Stimulated activated CD8-positive, alpha-beta memory T cell treated with anti-CD3 and anti-CD28 coated beads, Interleukin-7, amount 100 ng/mL, for 1 hour (primary cell): ENCODE measurements around the gene FADS2.

ENCODE experiments used
- DNase-seq, 2 donors: peaks; one replicate each; pipeline ENCODE4 v3.0.0-alpha.2; 2020; ENCODE audit warnings: low read depth in 2 of 2

FADS2 gene

GRCh38 chr11:61905067-61905696, 77.1 kb downstream of the FADS2 start:
- no peak for DNase-seq

DNA sequence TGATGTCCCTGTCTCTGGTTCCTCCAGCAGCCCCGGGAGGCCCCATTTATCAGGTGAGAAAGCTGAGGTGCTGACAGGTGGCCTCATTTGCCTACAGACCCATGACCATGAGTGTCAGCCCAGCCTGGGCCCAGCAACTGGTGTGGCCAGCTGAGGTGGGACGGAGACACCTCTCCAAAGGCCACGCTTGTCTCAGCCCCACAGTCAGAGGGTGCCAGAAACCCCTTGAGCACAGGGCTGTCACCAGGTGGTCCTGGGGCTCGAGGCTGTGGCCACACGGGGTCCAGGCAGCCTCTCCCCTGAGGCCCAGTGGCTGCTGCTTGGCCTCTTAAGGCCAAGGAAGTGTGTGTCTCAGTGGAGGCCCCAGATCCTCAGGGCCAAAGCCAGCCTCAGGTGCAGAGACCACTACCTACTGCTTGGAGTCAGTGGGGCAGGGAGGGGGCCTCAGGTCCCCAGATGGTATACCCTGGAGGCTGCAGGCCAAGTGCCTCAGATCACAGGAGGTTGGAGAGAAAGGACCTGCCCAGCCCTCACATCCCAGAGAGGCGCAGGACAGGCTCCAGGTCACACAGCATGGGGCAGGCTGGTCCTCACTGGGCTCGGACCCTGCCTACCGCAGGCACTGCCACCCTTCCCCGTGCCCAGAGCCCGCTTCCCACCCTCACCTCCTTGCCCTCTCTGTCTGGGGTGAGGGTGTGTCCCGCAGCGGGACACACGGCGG, 77.9 kb downstream of the FADS2 start:
- DNase-seq: no peak

GRCh38 chr11:61906522-61906909, 78.4 kb downstream of the FADS2 start:
- no peak for DNase-seq

- no peak for DNase-seq
Measured at GRCh38 chr11:61907282-61907681, 79.2 kb downstream of the FADS2 start.

GRCh38 chr11:61907871-61908729, 80.0 kb downstream of the FADS2 start:
- DNase-seq: no peak

GRCh38 chr11:61908730-61909316, 80.7 kb downstream of the FADS2 start:
- DNase-seq: no peak

DNA sequence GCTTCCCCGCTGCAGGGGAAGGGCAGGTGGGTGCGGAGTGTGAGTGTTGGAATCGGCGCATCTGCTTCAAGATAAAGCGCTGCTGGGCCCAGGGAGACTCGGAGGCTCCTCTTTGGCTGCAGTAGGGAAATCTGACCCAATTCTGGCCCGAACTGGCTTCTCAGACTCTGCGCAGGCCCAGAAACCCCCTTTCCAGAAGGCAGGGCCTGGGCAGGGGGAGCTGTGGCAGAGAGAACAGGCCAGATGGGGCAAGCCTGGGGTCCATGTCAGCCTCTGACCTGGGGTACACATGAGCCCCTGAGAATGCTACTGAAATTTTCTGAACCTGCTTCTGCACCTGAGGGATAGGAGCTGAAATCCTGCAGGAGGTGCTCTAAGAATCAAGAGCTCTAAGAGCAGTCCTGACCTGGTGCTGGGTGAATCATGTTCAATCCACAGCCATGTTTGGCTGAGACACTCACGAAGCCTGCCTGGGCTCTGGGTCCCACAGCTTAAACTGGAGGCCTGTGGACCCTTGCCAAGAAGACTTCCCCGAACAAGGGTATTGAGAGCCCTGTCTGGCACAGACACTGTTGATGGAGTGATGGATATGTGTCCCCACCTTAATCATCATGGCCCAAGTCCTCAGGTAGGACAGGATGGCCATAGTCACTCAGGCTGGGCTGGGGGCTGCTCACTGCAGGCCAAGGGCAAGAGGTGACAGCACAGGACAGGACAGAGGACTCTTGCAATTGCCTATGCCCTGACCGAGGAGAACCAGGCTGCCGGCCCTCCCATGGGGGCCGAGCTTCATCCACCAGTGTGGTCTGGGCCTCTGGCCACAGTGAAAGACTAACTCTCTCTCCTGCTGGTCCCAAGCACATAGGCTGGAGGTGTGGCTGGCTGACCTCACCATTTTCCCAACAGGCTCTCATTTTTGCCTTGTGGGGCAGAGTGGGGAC, 82.4 kb downstream of the FADS2 start:
- no peak for DNase-seq

GRCh38 chr11:61911128-61911700, 83.1 kb downstream of the FADS2 start:
- no peak for DNase-seq

DNA sequence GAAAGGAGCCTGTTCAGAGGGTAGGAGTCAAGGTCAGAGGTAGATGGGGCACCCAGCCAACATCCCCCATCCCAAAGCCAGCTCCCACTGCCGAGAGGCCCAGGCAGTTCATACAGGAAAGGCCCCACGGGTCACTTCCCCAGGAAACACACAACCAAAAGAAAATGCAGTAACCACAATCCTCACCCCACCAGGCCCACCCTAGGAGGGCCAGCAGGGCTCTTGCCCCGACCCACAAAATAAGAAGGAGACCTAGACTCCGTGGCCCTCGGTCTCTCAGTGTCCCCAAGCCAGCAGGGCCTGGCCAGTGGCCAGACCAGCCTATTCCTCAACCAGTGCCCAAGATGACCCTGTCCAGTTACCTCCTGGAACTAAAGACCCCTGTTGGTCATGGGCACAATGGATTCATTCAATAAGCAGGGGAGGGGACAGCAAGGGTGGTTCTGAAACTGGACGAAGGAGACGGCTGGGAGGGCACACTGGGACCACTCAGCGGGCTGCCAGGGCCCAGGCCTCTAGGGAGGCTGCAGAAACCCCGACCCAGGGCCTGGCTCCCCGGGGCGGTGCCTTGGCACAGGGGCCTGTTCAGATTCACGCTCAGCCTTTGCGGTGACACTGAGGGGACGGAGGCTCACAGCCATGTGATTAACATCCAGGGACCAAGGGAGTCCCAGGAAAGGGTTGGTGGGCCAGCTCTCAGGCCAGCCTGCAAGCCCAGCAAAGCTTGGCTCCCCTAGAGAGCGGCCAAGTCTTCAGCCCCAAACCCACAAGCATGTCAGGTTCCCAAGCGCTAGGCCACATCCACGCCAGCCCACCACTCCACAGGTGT, 83.8 kb downstream of the FADS2 start:
- no peak for DNase-seq

- DNase-seq: no peak
Measured at GRCh38 chr11:61912530-61912898, 84.4 kb downstream of the FADS2 start.

DNA sequence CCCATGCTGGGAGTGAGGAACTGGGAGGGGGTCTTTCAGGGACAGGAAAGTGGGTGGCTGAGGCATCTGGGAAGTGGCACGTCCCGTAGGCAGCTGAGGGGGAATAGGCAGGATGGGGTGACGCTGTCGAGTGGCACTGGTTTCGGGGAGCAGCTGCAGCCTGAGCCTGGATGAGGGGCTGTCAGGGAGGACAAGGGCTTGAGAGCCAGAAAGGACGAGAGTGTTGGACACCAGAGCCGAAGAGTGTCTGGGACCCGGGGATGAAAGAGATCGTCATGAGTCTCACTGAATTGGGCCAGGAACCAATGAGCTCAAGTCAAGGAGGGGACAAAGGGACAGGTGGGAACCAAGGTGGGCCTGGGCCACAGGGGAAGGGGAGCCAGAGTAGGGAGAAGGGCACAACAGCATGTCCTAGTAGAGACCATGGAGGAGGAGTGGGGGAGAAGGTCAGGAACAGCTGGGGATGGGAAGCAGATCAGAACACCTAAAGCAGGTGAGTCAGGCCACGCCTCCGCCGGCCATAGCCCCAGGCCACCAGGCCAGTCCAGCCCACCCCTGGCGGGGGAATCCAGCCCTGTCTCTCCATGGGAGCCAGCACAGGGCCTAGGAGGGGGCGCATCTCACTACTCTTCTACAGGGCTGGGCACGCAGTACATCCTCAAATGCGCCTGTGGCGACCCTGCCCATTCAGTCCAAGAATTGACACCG, 85.0 kb downstream of the FADS2 start:
- DNase-seq: no peak

DNA sequence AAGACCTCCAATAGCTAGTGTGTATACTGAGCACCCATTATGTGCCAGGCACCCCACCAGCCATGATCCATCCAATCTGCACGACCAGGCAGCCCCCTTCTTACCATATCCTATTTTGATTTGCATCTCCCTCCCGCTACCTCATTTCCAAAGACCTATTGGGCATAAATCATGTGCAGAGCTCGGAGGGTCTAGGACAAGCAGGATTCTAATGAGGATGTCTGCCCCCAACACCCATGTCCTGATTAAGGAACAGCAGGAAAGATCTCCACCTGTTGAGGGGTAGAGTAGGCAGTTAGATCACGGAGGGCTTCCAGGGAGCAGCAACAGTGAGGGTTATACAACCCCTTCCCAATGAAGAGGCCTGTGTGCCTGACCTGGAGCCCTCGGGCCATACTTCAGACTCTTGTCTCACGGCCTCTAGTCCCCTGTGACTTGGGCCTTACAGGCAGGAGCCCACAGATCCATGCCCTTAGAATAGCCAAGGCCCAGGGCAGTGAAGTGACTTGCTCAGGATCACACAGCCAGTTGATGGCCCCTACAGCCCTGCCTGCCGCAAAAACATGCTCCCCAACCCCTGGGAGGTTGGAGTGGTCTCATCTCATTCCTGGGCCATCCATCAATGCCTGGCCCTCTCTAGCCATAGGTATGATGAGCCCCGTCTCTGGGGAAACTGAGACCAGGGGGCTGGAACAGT, 85.7 kb downstream of the FADS2 start:
- DNase-seq: no peak

GRCh38 chr11:61914471-61915171, 86.5 kb downstream of the FADS2 start:
- DNase-seq: no peak

GRCh38 chr11:61916737-61917333, 88.7 kb downstream of the FADS2 start:
- DNase-seq: no peak
